ENCODE results near the gene BLVRA. TPM values are rescaled to one million over a fixed set of nuclear protein-coding genes. Genes with fewer than 3 reads are reported as not detected.
"Not testable (repeated sequence)": the region's sequence is repeated elsewhere in the genome, so short reads cannot be mapped to it uniquely, and the experiment has no call there.

BLVRA gene
- total RNA-seq, 1 donor from 2014 or later, result 36.1 TPM

DNA sequence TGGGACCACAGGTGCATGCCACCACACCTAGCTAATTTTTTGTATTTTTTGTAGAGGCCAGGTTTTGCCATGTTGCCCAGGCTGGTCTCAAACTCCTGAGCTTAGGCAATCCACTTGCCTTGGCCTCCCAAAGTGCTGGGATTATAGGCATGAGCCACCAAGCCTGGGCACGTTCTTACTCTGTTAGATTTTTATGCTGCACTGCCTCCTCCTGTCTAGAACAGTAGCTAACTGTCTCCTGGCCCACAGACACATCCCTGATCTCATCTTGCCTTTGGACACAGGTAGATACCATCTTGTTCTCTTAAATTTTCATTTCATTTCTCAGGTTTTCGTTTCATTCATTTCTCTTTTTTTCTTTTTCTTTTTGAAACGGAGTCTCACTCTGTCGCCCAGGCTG is 41.1 kb downstream of the BLVRA start:
- intact Hi-C loops (cut with DNase I), result no loop called here

DNA sequence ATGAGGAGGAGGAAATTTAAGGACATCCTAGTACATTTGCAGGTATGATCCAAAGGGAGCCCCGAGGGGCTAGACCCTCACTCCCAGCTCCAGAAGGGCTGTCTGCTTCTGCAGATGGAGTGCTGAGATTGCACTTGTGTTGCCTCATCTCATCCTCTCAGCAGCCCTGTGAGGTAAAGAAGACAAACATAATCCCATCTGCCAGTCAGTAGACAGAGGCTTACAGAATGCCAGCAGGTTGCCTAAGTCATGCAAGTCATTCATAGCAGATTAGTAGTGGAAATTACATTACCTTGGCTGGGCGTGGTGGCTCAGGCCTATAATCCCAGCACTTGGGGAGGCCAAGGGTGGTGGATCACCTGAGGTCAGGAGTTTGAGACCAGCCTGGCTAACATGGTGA is 45.4 kb downstream of the BLVRA start:
- Histone ChIP-seq H3K27me3 (no peaks in the 10 kb centered on the region), H3K4me1 (no peaks in the 10 kb centered on the region), H3K27ac (no peak overlapping the region), H3K36me3 (peaks cover 59 to 85% of the 10 kb centered on the region in 2 donors), H3K9me3 (no peaks in the 10 kb centered on the region), H3K4me3 (no peak overlapping the region)
- TF ChIP-seq, protein P1, sequence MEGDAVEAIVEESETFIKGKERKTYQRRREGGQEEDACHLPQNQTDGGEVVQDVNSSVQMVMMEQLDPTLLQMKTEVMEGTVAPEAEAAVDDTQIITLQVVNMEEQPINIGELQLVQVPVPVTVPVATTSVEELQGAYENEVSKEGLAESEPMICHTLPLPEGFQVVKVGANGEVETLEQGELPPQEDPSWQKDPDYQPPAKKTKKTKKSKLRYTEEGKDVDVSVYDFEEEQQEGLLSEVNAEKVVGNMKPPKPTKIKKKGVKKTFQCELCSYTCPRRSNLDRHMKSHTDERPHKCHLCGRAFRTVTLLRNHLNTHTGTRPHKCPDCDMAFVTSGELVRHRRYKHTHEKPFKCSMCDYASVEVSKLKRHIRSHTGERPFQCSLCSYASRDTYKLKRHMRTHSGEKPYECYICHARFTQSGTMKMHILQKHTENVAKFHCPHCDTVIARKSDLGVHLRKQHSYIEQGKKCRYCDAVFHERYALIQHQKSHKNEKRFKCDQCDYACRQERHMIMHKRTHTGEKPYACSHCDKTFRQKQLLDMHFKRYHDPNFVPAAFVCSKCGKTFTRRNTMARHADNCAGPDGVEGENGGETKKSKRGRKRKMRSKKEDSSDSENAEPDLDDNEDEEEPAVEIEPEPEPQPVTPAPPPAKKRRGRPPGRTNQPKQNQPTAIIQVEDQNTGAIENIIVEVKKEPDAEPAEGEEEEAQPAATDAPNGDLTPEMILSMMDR (IDR thresholded peaks at IDR 0.05), result no peak
- no peak for DNase-seq (ENCODE audit: low spot score in 2 of 2)
- intact Hi-C loops (cut with DNase I), result no loop called here

More for the DNA sequence above, 41.1 kb downstream of the BLVRA start:
- Histone ChIP-seq H3K9me3 (no peaks in the 10 kb centered on the region), H3K27ac (no peak overlapping the region), H3K4me1 (no peaks in the 10 kb centered on the region), H3K4me3 (no peak overlapping the region), H3K27me3 (no peaks in the 10 kb centered on the region), H3K36me3 (peaks cover 25 to 54% of the 10 kb centered on the region in 2 donors)
- TF ChIP-seq, protein P1 (IDR thresholded peaks at IDR 0.05), result no peak
- no peak for DNase-seq (ENCODE audit: low spot score in 2 of 2)

DNA sequence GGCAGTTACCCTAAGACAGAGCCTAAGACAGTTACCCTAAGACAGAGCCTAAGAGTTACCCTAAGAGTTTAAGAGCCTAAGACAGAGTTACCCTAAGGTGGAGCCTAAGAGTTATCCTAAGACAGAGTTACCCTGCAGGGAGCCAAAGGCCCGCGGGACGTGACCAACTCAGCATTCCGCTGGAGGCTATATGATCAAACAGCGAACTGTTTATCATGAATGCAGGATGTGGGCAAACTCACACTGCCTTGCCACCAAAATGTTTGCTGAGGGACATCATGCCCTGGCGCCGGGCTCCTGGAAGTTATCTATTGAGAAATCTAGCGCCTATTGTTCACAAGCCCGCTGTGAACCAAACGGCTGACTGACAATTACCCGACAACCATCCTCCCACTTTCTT is 49.9 kb downstream of the BLVRA start:
- Histone ChIP-seq H3K4me1 (no peaks in the 10 kb centered on the region), H3K4me3 (no peak overlapping the region), H3K36me3 (peaks cover 47 to 50% of the 10 kb centered on the region in 2 donors), H3K27me3 (no peaks in the 10 kb centered on the region), H3K27ac (no peak overlapping the region), H3K9me3 (no peaks in the 10 kb centered on the region)
- TF ChIP-seq, protein P1 (IDR thresholded peaks at IDR 0.05), result no peak
- intact Hi-C loops (cut with DNase I), result no loop called here
- no peak for DNase-seq (ENCODE audit: low spot score in 2 of 2)

DNA sequence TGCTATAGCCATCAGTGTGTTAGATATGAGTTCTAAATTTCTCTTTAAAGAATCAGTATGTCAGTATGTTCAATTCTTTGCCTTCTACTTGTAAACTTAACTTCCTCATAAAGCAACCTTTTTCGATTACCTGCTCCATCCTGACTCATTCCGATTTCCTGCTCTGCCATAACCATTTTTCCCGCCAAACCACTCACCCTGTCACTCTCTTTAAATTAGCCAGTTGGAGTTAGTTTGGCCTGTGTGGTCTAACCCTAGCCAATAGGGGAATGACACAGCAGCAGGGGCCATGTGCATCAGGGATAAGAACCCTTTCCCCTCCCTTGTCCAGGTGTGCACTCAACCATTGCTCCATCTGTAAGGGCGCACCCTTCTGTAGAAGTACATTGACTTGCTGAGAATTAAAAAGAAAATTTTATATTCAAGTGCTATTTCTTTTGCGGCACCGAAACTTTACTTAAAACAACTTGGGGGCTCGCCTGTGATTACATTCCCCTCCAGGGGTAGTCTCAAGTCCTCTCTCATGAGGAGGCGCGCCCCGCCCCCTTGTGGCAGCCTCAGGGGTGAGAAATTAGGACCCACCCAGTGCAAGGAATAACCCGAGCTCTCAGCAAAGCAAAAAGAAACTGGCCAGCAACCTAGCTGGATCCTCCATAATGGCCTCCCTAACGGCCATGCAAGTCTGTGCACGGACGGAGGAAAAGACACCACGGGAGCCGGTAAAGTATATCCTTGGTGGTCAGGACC is 51.9 kb downstream of the BLVRA start:
- TF ChIP-seq, protein P1 (IDR thresholded peaks at IDR 0.05), result peak in 1 of 3 experiments; percentile 15
- intact Hi-C loops (cut with DNase I); DNase-seq (ENCODE audit: low spot score in 2 of 2); H3K4me1 ChIP-seq; H3K9me3 ChIP-seq; H3K27ac ChIP-seq; H3K4me3 ChIP-seq; H3K27me3 ChIP-seq: not testable (repeated sequence)
- H3K36me3 ChIP-seq, result peaks cover 30 to 32% of the 10 kb centered on the region in 2 donors

DNA sequence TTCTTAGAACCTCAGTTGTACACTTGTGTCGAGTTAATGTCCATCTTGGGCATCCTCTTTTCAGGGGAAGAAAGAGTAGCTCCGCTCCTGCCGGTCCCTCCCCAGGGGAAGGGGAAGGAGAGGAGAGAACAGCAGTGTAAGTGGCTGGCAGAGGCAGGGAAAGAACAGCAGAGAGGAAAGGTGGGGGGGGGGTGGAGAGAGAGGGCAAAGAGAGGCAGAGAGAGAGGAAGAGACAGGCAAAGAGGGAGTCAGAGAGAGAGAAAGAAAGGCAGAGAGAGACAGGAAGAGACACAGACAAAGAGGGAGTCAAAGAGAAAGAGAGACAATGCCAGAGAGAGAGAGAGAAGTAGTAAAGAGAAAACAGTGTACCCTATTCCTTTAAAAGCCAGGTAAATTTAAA is 56.9 kb downstream of the BLVRA start:
- no peaks in the 10 kb centered on the region for H3K27me3 ChIP-seq
- H3K4me1 ChIP-seq, result no peaks in the 10 kb centered on the region
- TF ChIP-seq, protein P1 (IDR thresholded peaks at IDR 0.05), result no peak
- H3K4me3 ChIP-seq, result no peak overlapping the region
- DNase-seq (ENCODE audit: low spot score in 2 of 2), result no peak
- intact Hi-C loops (cut with DNase I), result no loop called here
- no peaks in the 10 kb centered on the region for H3K36me3 ChIP-seq
- H3K9me3 ChIP-seq, result no peaks in the 10 kb centered on the region
- H3K27ac ChIP-seq, result no peak overlapping the region

DNA sequence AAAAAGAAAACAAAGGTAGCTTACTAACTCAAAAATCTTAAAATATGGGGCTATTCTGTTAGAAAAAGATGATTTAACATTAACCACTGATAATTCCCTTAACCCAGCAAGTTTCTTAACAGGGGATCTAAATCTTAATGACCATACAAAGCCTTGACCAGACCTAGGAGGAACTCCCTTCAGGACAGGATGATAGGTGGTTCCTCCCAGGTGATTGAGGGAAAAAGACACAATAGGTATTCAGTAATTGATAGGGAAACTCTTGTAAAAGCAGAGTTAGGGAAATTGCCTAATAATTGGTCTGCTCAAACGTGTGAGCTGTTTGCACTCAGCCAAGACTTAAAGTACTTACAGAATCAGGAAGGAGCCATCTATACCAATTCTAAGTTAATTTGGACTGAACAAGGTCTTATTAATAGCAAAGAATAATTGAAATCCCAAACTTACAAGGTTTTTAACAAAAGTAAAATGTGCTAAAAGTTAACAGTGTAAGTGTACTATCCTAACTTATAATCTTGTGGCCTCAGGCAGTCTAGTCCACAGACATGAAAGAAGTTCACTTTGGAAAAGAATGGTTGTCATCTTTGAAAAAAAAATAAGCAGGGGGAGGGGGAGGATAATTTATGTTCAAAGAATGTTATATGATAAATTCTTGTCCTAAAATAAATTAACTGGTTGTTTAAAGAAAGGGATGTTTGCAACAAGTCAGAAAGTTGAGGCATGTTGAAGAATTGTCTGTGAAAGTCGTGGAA is 57.7 kb downstream of the BLVRA start:
- H3K4me1 ChIP-seq; H3K9me3 ChIP-seq; DNase-seq (ENCODE audit: low spot score in 2 of 2); H3K36me3 ChIP-seq; intact Hi-C loops (cut with DNase I); H3K4me3 ChIP-seq; H3K27me3 ChIP-seq; H3K27ac ChIP-seq: not testable (repeated sequence)

DNA sequence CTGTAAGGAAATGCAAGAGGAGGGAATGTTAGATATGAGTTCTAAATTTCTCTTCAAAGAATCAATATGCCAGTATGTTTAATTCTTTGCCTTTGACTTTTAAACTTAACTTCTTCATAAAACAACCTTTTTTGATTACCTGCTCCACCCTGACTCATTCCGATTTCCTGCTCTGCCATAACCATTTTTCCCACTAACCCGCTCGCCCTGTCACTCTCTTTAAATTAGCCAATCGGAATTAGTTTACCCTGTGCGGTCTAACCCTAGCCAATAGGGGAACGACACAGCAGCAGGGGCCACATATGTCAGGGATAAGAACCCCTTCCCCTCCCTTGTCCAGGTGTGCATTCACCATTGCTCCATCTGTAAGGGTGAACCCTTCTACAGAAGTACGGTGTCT is 64.9 kb downstream of the BLVRA start:
- H3K27ac ChIP-seq; H3K9me3 ChIP-seq; DNase-seq (ENCODE audit: low spot score in 2 of 2); intact Hi-C loops (cut with DNase I); H3K4me1 ChIP-seq; H3K36me3 ChIP-seq; H3K27me3 ChIP-seq; H3K4me3 ChIP-seq: not testable (repeated sequence)
